ENCODE data around the gene PIM1.

DNA sequence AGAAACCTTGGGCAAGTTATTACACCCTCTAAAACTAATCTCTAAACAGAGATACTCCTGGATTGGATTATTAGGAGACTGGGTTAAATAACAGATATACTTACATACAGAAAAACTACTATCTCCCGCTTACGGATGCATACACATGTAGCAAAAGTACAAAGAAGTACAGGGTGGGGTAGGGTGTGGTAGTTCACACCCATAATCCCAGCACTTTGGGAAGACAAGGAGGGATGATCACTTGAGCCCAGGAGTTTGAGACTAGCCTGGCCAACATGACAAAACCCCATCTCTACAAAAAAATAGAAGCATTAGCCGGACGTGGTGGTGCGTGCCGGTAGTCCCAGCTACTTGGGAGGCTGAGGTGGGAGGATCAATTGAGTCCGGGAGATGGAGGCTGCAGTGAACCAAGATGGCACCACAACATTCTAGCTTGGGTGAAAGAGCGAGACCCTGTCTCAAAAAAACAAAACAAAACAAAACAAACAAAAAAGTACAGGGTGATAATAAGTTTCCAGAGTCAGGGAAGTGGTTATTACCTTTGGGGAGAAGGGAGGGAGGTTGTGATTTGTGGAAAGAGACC lies 8.1 kb downstream of the PIM1 start:
- TF ChIP-seq MAX (IDR thresholded peaks at IDR 0.05; ENCODE audit: low read depth, low read length) (no peak), POLR2A (IDR thresholded peaks at IDR 0.05; ENCODE audit: low read depth, low read length) (no peak), NBN (IDR thresholded peaks at IDR 0.05) (no peak), BACH1 (IDR thresholded peaks at IDR 0.05; ENCODE audit: borderline replicate concordance) (no peak), CBFB (IDR thresholded peaks at IDR 0.05; ENCODE audit: low read depth) (no peak), EGR1 (IDR thresholded peaks at IDR 0.05; ENCODE audit: borderline replicate concordance in 1 of 2, low read depth in 2 of 2, low read length in 2 of 2) (no peak), SMAD5 (IDR thresholded peaks at IDR 0.05; ENCODE audit: low read depth) (no peak), IKZF2 (IDR thresholded peaks at IDR 0.05) (no peak), DPF2 (IDR thresholded peaks at IDR 0.05) (no peak), EZH2 (IDR thresholded peaks at IDR 0.05; ENCODE audit: borderline replicate concordance, control insufficient read depth, low read depth, low read length) (no peak), JUND (IDR thresholded peaks at IDR 0.05; ENCODE audit: low read depth, low read length) (no peak), JUNB (IDR thresholded peaks at IDR 0.05) (no peak)
- TF ChIP-seq, protein P1, sequence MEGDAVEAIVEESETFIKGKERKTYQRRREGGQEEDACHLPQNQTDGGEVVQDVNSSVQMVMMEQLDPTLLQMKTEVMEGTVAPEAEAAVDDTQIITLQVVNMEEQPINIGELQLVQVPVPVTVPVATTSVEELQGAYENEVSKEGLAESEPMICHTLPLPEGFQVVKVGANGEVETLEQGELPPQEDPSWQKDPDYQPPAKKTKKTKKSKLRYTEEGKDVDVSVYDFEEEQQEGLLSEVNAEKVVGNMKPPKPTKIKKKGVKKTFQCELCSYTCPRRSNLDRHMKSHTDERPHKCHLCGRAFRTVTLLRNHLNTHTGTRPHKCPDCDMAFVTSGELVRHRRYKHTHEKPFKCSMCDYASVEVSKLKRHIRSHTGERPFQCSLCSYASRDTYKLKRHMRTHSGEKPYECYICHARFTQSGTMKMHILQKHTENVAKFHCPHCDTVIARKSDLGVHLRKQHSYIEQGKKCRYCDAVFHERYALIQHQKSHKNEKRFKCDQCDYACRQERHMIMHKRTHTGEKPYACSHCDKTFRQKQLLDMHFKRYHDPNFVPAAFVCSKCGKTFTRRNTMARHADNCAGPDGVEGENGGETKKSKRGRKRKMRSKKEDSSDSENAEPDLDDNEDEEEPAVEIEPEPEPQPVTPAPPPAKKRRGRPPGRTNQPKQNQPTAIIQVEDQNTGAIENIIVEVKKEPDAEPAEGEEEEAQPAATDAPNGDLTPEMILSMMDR (IDR thresholded peaks at IDR 0.05 in 2 of 3, conservative IDR thresholded peaks at IDR 0.05 in 1 of 3; ENCODE audit: control insufficient read depth in 2 of 3, extremely low read depth in 1 of 3, insufficient read depth in 1 of 3, low read depth in 3 of 3, low read length in 3 of 3) = no peak
- TF ChIP-seq, protein P2, sequence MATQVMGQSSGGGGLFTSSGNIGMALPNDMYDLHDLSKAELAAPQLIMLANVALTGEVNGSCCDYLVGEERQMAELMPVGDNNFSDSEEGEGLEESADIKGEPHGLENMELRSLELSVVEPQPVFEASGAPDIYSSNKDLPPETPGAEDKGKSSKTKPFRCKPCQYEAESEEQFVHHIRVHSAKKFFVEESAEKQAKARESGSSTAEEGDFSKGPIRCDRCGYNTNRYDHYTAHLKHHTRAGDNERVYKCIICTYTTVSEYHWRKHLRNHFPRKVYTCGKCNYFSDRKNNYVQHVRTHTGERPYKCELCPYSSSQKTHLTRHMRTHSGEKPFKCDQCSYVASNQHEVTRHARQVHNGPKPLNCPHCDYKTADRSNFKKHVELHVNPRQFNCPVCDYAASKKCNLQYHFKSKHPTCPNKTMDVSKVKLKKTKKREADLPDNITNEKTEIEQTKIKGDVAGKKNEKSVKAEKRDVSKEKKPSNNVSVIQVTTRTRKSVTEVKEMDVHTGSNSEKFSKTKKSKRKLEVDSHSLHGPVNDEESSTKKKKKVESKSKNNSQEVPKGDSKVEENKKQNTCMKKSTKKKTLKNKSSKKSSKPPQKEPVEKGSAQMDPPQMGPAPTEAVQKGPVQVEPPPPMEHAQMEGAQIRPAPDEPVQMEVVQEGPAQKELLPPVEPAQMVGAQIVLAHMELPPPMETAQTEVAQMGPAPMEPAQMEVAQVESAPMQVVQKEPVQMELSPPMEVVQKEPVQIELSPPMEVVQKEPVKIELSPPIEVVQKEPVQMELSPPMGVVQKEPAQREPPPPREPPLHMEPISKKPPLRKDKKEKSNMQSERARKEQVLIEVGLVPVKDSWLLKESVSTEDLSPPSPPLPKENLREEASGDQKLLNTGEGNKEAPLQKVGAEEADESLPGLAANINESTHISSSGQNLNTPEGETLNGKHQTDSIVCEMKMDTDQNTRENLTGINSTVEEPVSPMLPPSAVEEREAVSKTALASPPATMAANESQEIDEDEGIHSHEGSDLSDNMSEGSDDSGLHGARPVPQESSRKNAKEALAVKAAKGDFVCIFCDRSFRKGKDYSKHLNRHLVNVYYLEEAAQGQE (IDR thresholded peaks at IDR 0.05; ENCODE audit: low read depth, low read length) = no peak
